Hematopoietic multipotent progenitor cell treated with erythropoietin and hydrocortisone succinate and interleukin-3 and kit ligand, for 15 days (in vitro differentiated cells): ENCODE data around the gene DDX31.
A peak's percentile ranks its signal among the peaks of the same experiment; 100 is the strongest.

ENCODE experiments used
- DNase-seq: peaks from one replicate; pipeline ENCODE4 v3.0.0-alpha.2; 2015; ENCODE audit warnings: low spot score

Gene DDX31

DNA sequence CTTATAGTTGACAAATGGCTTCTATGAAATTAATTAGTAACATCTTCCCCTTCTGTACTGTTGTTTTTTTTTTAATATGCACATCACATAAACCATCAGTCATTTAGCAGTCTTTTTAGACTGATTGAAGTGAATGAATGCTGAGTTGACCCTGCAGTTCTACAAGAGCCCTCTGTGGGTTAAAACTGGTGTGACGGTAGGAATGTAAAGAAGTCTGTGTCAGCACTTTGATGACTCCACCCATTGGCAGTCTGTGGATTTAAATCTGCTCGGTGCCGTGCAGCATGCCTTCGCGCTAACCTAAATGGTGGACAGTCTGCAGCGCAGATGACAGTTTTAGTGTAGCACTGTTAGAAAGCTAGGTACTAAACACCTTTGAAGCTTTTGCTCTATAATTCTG, 3.6 kb upstream of the DDX31 start:
- DNase-seq, result peak; percentile 43

DNA sequence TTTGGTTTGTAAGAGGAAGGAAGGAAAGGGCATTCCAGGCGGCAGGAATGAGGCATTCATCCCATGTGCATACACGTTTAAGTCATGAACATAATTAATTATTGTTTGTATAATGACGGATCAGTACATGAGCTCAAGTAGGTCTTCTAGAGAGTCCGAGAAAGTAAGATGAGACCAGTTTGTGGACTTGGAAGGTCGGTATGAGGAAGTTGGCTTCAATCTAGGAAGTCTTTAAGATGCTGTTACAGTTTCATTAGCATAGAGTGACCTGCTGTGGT, 2.6 kb upstream of the DDX31 start:
- no peak for DNase-seq

DNA sequence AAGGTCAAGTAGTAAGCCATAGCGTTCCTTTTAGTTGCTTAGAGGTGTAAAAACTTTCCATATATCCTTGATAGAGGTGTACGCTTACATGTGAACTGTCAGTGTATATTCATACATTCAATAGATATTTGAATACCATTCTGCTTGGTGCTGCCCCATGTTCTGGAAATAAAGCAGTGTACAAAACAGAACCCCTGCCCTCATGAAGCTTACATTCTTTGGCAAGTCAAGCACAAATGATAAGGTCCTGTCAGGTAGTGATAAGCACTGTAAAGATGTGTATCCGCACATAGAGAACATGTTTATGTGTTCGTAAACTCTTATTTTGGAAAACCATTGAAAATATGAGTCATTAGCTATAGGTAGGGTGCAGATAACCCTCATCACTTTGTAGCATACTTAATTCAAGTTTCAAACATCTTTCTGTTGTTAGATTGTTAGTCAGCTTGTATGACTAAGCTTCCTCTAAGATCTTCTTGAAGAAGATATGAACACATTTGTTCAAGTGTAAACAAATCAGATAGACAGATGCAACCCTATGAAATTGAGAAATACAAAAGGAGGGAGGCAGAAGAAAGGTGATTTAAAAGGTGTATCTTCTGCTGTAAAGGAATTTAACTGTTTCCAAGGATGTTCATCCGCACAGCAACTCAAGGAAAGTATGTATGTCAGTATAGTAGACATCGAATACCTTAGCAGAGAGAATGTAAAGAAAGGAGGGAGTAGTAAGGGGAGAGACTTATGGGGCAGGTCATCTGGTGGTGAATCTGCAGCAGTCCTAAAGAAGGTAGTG, 2.0 kb upstream of the DDX31 start:
- peak; percentile 24 for DNase-seq

DNA sequence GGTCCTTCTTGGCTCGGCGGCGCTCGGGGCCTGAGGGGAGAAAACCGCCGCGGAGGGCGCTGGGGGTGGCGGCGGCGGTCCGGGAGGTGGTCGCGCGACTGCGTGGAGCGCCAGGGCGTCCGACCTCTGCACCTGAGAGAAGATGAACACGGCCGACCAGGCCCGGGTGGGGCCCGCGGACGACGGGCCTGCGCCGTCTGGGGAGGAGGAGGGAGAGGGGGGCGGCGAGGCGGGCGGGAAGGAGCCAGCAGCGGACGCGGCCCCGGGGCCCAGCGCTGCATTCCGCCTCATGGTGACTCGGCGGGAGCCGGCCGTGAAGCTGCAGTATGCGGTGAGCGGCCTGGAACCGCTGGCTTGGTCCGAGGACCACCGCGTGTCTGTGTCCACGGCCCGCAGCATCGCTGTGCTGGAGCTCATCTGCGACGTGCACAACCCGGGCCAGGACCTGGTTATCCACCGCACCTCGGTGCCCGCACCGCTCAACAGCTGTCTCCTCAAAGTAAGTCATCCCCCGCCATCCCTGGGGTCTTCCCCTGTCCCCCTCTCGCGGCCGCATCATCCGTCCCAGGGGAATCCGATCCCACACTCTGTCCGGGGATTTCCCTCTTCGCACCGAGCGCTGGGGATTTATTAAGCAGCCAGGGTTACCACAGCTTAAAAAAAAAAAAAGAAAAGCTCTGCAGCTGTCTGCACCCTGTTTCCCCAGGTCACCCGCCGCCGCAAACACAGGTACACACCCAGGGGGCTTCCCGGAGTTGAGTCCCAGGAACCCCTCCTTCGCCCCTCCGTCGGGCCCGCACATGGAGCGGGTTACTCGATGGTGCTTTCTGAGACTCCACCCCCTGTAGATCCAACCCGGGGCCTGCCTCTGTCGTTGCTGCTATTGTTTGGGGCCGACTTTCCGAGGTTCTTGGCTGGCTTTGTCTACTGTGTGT, 941 bp upstream of the DDX31 start, which contains the start of gene GTF3C4:
Gene GTF3C4, plus strand, starts transcription at position 8 of the 935 bp plus-strand sequence. Its CDS starts 135 bp downstream, at position 143.
- peak; percentile 10 for DNase-seq

DNA sequence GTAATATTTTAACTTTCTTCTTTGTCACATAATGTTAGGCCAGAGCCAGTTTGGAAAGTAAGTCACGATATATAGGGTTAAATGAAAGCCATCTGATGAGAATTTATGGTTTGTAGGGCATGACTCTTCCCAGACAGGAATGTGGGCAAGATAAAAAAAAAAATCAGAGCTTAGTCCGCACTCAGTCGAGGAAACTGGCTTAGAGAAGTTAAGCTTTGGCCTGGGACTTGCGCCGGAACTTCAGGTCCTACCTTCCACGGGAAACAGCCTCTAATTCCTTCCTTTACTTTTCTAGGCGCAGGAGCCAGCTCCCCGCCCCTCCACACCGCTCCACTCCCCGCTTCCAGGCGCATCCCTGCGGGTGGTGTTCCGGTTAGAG, 475 bp downstream of the DDX31 start:
- DNase-seq, result no peak

DNA sequence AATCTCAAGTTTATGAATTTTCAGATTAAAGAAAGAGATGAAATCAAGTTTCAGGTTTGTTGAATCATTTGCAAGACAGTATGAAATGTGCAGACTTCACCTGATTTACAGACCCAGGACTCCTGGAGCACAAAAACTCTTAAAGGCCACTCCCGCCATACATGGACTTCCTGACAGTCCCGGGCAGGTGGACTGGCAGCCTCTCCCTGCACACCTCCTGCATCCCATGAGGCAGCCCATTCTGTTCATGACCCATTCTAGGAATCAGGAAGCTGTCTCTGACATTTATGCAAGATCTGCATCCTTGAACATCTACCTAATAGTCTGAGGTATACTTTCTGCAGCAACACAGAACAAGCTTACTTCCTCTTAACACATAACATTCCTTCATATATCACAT, 5.9 kb downstream of the DDX31 start:
- no peak for DNase-seq

DNA sequence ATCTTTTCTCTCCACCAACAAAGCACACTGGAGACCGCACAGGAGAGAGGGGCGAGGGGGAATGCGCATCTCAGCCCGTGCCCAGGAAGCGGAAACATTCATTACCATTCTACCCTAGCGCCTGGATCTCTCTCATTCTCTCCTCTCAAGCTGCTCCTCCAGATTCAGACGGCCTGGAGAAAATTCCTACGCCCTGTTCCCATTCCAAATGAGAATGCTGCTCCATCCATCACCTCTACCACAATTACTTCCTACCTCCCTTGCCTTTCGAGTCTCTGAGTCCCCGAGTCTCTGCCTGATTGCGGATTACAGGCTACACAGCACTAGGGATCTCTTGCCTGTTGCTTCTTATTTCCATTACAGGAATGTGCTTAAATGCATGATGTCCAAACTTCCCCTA, 6.7 kb downstream of the DDX31 start:
- no peak for DNase-seq

DNA sequence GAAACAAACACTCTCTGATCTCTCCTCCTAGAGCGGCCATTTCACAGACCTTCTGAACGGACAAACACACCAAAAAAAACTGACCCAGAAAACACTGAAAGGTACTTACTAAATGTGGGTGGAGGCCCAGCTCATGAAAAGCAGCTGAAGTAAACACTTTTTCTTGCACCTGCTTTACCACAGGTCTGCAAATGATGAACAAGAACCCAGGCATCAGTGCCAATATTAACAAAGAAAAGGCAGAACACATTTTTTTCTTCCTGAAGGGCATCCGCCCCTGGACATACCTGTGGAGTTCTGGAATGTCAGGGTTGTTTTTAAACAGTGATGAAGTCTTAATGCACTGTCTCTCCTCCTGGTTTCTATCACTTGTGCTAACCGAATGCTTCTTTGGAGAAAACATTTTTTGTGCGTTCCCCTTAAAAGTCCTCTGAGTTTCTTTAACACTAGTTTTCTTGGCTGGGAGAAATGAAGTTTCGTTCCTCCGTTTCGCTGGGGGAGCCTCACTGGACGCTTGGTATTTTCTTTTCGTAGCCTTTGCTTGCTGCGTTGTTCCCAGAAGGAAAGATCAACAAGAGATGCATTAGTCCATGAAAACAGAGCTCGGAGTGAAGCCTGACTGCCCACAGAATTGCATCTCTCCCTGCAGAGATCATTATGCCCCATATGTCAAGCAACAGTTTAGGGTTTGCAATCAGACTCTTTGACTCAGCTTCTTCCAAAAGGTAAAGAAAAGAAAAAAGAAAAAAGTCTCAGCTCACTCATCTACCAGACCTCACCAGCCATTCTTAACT, 7.4 kb downstream of the DDX31 start:
- DNase-seq, result no peak

DNA sequence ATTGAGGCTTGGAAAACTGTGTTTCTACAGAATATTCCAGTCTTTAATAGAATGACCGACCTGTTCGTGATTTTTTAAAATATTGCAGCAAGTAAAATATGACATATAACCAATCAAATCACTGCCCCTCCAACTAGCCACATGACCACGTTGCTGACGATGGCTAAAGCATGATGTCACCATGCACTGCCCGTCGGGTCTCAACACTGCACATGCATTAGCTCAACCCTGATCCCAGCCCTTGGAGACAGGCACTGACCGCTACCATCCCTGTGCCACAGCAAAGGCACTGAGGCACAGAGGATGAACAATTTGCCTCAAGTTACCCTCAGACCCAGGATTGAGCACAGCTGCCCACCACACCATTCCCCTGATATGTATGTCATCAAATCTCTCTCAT, 13.5 kb downstream of the DDX31 start:
- DNase-seq, result no peak

DNA sequence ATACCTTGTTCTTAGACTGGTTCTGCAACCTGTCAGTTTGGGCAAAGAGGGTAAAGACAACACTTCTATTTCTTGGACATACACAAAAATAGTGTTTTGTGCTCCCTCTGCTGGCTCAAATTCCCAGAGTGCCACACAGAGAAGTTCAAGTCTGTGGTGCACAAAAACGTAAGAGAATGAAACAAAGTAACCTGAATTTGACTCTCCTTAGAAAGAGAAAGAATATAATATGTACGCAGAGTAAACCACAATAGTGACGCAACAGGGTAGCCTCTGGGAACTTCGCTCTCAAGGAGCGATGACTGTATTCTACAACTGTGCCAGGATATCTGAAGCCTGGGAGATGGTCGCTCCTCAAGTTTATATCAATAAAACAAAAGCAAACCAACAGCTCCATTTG, 18.5 kb downstream of the DDX31 start:
- DNase-seq, result no peak

DNA sequence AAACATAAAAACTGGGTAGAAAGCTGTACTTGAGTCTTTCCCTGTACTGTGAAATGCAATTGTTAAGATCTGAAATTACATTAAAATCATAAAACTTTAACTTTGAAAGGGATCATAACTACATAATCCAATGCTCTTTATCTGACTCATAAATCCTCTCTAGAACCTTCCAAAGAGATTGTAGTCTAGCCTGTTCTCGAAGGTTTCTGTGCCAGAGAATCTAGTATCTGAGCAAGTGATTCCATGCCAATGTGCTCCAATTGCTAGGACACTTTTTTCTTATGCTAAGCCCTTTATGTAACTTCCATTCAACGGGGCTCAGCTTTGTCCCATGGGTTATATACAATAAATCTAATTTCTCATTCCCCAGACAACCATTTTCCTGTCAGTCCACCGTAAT, 21.1 kb downstream of the DDX31 start:
- DNase-seq, result no peak

DNA sequence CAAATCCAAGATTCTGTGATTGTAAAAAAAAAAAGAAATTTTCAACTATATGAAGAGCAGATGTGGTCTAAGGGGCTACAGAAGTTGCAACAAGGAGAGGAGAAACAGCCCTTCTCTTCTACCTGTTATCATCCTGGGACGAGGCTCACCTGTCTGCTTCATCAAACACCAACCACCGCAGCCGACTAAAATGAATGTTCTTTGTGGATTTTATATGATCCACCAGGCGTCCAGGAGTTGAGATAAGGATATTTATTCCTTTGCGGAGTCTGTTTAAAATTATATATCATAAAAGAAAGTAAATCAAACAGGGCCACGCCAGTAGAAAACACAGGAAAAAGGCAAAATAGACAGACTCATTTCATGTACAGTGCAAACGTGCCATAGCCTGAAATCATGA, 21.5 kb downstream of the DDX31 start:
- no peak for DNase-seq

DNA sequence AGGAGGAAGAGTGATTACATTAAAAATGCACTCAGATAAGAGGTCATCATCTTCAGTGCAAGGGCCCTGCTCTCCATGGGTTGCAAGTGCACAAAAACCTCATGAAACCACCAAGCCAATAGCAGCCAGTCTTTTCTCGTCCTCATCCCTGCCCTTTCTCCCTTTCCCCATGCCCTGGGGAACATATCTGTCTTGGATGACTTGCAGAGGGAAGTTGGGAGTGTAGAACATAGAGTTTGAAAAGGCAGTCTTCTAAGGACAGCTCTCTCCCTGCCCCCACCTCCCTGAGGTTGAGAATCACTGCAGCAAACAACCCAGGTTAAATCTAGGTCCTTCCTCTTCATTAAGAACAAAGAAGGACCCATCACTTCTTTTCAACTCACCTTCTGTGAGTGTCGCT, 22.0 kb downstream of the DDX31 start:
- DNase-seq, result no peak

DNA sequence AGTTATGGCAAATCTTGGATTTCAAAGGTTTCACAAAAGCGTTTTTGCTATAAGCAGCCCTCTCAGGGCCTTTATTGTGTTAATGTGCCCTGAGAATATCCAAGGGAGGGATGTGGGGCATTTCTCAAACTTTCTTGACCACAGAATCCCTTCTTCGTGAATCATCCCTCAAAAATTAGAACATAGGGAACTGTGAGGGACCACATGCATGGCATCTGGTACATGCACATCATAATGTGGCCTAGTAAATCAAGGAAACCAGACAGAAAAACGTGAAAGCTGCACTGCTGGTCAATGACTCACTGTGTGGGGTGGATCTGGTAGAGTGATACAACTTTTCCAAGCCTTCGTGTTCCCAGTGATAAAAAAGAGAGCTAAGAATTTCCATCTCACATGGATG, 22.4 kb downstream of the DDX31 start:
- no peak for DNase-seq

DNA sequence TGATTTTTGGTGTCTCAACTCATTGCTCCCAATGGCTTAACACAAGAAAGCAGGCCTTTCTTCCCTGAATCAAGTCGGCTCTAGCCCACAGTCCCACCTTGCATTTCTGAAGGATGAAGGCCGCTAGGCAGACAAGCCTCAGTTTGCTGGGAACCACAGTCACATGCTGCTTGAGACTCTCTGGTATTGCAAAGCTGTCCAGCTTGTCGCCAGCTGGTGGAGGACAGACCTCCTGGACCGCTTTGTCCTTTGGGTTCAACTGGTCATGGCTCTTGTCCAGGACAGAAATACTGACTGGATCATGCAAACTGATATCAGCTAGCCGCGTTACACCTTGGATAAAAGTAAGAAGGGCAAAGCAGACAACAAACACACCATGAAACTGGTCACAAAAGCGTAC, 23.1 kb downstream of the DDX31 start:
- no peak for DNase-seq

DNA sequence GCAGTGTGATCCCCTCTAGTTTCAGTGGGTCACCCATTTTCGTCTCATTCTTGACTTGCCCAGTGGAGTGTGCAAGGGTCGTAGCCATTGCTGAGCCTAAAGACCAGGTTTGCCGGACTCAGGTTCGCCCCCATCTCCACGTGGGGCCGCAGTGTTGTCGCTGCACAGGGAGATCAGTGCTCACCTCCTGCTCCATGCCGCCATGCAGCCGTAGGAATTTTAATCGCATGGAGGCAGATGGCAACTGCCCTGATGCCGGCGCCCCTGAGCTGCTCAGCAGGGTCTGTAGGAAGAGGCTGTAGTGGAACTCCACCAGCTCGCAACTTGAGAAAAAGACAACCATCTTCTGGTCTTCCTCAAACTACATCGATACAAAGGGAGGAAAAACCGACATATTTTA, 24.1 kb downstream of the DDX31 start:
- no peak for DNase-seq

DNA sequence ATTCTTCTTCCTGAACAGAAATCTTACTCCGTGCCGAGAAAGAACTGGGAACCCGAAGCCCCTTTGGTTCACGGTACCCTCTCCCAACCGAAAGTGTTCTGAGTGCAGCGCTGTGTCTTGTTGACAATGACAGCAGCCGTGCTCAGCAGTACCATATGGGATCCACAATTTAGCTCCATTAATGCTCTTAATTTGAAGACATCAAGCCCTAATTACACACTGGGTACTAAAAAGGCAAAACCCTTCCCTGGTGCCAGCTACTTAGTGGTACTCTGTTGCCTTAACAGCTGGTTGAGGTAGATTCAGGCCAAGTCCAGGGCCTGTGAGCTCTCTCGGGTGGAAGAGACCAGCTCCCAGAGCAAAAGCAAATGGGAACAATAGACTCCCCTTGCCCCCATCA, 24.5 kb downstream of the DDX31 start:
- DNase-seq, result no peak

DNA sequence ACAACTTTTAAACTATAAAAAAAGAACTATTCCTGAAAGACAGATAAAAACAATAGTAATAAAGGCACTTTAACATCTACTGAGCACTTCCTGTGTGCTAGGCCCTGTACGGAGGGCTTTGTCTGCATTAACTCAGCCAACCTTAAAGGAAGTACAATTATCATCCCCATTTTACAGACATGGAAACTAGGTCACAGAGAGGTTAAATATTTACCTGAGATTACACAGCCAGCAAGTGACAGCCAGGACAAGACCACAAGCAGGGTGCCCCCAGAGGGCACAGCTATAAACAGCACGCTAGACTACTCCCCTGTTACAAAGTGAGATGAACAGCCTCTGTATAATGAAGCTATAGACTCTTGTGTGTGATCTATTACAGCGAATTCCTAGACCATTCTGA, 25.5 kb downstream of the DDX31 start:
- no peak for DNase-seq

DNA sequence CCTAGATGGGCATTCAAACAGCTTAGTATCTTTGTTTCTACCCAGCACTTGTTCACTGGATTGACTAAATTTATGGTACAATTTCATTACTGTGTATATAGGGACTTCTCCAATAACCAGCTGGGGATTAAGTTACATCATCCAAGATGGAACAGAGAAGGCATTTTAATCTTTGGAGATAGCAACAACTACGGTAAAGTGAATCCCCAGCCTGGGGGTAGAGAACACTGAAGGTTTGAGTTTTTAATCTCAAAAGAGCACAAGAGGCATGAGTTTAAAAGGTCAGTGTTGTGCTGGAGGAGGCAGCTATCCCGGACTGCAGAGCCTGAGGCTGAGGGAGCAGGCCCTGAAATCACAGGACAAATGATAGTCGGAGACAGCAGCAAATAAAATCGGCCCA, 28.6 kb downstream of the DDX31 start:
- DNase-seq, result no peak

DNA sequence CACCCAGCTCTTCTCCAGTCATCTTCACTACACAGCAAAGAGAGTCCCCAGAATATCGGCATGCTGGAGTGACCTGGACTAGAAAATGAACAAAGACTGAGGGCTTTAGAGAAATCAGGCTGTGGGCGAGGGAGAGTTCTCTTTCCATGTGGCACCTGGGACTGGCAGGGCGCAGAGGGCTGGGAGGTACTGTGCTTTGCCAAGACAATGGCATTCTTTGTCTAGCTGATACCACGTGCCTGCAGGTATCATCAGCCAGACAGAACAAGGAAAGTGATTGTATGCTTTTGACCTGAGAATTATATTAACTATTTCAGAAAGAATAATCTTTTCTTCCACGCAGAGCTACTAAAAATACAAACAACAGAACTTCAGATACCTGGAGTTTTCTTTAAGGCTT, 30.5 kb downstream of the DDX31 start:
- DNase-seq, result no peak

DNA sequence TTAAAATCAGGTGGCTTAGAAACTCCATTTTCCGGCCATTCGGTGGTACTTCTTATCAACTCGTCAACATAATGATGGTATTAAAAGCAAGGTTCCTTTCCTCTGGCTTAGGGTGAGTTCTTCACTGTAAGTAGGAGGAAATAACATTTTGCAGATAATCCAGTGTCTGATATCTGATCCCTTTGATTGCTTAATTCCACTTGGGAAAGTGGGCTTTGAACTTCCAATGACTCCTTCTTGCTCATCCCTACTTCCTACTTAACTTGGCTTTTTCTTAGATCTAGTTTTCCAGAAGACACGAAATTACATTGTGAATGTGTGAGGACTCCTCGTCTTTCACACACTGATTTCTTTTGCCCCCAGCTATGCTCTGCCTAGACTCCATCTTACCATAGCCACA, 31.5 kb downstream of the DDX31 start:
- no peak for DNase-seq

DNA sequence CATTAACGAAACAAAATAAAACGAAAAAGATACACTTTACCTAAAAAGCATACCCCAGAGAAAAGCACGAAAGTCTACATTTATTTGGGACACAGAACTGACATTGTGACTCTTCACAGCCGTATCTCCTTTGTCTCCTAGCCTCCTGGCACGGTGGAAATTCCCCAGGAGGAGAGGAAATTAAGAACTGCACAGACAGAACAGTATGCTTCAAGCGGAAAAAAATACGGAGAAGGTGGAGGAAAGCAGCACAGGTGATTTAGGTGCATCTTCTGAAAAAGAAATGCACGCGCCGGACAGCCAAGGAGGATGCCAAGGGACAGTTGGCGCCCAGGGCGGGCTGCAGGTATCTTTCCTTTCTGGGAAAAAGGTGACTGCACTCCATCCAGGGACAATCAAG, 32.0 kb downstream of the DDX31 start:
- no peak for DNase-seq

DNA sequence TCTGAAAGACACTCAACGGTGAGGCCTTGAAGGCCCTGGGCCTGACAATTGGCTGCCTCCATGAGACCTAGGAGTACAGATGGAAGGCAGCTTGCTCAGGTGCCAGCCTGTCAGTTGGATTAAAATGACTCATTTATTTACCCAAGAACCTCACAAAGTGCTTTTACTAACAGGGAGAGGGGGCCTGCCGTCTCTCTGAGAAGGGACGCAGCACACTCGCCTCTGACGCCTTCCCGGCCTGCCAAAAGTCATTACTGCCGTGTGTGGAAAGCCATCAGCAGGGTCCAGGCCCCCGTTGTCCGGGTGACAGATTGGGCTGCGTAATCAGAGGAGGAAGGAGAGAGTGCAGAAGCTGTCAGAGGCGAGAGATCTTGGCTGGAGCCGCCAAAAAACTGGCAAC, 32.4 kb downstream of the DDX31 start:
- no peak for DNase-seq
